NCI-H146 (cell line): ENCODE data around the gene FOXO1.

Source experiments
- DNase-seq: peaks from one replicate; lab custom pipeline; 2025; lab: John Stamatoyannopoulos, UW

Gene FOXO1

DNA sequence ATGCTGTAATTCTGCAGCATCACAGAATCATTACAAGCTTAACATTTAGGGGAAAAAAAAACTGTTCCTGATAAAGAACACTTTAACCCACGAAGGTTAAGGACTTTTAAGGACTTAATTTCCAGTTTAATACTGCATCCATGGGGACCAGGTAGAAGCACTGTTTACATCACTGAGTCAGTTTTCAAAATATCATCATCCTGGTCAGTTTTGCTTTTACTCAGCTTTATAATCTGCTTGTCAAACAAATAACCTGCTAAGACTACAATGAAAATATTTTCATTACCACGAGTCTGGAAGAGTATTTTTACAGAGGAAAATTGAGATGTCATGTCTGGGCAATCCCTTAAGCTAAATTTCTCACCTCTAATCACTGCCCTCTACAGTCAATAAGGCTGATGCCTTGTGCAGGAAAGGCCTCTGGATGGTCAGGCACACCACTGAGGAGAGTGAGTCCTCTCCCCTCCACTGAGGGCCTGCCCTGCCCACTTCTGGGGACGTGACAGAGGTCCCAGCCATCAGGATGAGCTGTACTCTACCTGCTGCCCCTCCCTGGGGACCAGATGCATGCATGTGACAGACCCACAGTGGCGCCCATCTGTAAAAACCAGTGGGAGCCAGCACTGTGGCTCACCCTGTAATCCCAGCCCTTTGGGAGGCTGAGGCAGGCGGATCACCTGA lies 31.0 kb downstream of the FOXO1 start:
- no peak for DNase-seq

DNA sequence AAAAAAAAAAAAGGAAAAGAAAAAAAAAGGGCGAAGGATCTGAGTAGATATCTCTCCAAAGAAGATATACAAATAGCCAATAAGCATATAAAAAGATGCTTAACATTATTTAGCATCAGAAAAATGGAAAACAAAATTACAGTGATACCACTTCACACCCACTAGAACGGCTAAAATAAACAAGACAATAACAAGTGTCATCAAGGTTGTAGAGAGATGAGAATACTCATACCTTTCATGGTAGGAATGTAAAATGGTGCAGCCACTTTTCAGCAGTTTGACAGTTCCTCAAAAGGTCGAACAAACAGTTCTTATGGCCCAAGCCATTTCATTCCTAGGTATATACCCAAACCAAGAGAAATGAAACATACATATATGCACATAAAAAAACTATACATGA lies 33.5 kb downstream of the FOXO1 start:
- no peak for DNase-seq

DNA sequence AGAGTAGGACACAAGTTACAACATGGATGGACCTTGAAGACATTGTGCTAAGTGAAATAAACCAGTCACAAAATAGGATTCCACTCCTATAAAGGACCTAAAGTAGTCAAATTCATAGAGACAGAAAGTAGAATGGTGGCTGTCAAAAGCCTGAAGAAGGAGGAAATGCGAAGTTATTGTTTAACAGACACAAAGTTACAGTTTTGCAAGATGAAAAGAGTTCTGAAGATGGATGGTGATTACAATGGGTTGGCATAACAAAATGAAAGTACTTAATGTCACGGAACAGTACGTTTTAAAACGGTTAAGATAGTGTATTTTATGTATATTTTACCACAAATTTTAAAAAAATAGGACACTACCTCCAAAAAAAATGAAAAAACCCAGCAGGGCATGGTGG lies 34.8 kb downstream of the FOXO1 start:
- no peak for DNase-seq

DNA sequence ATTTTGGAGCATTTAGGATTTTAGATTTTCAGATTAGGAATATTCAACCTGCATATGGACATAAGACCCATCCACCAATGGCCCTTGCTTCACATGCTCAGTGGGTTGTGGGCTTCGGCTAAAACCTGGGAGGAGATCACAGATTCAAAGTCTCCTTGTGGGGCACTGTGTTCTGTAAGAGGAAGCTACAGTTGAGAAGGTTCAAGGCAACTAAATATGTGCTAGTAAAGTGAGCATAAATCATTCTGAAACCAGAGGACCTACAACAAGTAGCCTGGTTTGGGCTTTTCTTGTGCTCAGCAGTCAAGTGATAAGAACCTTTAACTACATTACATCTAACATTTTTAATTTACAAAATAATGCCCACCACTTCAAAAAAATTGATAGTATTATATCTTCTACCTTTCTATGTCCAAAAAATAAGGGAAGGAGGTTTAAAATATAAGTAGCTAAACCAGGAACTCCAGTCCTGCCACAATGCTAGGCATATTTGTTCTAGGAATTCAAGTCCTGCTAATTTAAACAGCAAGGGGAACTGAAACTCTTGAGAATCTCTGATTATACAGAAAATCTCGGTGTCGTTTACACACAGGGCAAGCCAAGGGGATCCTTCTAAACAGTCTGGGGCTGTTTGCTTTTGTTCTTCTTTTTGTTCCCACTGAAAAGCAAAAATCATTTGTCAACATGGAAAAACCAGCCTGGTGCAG lies 36.6 kb downstream of the FOXO1 start:
- DNase-seq = no peak

DNA sequence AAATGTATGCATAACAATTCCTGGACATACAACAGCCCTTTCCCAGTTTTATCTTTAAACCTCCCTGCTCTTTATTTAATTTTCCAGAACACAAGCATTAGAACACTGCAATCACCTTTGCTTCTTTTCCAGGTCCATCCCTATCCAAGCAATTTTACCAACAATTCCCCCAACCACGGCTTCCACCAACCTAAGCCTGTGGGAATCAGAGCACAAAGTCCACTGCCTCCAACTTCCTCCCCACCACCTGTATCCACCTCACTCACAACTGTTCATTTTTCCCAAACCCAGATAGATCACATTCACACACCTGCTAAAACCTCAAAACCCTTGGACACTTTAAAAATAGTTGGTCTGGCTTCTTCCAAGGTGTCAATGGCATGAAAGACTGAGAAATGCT lies 39.5 kb downstream of the FOXO1 start:
- DNase-seq = no peak

DNA sequence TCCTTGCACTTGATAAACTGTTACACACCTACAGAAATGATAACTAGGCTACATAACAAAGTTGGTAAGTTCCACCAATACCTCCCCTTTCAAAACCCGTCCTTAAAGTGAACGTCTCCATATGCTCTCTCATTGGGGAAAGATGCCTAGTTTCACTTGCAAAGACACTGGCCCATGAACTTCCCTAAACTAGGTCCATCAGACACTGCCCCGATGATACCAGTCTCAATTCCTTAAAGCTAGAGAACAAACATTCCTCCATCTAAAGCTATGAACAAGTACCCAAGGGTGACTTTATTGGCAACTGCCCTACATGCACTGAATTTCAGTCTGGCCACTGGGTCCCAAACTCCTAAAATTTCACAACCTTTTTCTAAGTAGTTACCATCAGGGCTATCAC lies 39.9 kb downstream of the FOXO1 start:
- DNase-seq = no peak

DNA sequence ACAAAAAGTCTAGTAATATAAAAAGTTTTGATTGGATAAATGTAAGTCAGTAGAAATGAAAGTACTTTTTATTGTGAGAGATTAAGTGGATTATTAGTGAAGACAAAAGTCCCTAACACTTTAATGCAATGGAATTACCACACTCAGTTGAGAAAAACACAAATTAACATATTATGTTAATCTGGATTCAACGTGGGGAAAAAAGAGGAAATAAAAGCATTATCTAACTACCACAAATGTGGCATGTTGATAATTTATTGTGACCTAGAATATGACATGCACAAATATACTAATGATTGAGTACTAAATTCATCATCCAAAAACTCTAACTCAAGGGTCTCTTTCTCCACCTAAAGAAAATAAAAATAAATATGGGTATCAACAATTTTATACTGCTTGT lies 41.5 kb downstream of the FOXO1 start:
- DNase-seq = no peak

DNA sequence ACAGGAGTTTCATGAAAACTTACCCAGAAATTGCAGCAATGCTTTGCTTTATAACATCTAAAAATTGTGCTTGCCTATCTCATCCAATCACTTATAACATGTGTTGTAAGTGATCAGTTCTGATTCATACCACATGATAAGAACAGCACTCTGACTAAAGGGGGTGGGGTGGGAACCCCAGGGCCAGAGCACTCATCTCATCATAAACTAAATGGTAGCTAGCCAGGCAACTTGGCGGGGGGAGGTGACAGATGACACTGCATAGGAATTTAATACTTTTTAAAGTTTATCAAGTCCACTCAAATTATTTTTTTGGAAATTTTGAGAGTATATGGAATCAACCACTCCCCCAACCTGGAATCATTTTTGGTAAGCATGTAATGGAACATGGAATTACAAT lies 42.1 kb downstream of the FOXO1 start:
- DNase-seq = no peak

DNA sequence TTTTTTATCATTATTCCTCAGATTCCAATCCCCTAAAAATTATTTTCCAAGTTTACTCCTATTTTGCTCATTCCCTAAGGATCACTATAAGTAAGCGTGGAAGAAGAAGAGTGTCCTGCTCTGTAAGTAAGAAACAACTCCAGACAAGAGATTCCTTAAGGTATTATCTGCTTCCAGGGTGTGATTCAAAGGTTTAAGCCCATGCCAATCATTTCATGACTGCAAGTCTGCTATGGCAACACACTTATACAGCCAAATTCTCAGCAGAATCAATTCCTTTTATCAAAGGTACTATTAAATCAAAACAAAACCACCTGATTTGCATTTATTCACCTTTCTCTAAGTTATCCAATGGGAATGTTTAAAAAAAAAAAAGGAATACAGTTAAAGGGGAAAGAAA lies 43.7 kb downstream of the FOXO1 start:
- no peak for DNase-seq

DNA sequence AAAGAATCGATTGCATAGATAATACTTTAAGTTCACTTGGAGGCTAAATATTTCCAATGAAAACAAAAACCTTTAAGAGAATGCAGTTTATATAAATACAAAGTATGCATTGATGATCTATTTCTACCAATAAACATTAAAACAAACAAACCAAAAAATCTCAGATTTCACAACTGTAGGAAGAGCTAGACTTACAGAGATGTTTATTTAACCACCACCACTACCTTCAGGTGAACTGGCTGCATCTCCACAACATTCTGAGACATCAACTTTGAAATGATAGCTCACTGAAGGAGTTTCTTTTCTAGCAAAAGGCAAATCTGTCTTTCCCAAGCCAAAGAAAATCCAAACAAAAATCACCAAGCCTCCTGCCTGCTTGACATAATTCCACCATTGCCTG lies 44.2 kb downstream of the FOXO1 start:
- no peak for DNase-seq

DNA sequence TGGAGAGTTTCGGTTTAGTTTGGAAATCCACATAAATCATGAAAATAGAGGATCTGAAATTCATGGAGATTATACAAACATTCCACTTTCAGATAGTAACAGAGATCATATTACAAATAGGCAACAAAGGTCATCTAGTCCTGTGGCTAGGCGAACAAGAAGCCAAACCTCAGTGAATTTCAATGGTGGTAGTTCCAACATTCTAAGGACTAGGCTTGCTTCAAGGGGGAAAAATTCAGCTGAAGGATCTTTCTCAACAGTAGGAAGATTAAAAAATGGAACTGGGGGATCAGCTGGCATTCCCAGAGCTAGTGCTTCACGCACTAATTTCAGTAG lies 47.0 kb downstream of the FOXO1 start:
- DNase-seq = no peak

DNA sequence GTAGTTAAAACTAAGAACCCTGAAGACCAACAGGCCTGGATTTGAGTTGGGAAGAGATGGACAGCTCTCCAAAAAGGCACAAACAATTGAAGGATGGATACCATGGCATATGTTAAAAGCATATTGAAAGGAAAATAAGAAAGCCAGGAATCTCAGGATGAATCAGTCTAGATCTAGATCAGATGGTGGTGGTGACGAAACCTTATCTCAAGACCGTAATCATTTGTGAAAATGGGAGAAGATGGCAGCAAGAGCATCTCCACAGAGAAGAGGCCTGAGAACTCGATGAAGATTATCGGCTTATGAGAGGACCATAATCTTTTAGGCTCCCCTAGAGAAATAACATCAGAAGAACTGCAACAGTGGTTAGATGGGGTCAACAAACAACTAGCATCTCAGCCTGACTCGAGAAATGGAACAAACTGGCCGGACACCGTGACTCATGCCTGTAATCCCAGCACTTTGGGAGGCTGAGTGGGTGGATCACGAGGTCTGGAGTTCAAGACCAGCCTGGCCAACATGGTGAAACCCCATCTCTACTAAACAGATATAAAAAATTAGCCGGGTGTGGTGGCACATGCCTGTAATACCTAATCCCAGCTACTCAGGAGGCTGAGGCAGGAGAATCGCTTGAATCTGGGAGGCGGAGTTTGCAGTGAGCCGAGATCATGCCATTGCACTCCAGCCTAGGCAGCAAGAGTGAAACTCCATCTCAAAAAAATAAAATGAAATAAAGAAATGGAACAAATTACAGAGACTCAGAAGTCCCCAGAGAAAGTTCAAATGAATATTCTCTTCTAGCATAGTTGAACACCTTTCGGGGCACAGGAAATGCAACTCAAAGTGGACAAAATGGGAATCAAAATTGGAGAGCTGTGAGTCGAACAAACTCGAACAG lies 47.6 kb downstream of the FOXO1 start:
- DNase-seq = no peak

DNA sequence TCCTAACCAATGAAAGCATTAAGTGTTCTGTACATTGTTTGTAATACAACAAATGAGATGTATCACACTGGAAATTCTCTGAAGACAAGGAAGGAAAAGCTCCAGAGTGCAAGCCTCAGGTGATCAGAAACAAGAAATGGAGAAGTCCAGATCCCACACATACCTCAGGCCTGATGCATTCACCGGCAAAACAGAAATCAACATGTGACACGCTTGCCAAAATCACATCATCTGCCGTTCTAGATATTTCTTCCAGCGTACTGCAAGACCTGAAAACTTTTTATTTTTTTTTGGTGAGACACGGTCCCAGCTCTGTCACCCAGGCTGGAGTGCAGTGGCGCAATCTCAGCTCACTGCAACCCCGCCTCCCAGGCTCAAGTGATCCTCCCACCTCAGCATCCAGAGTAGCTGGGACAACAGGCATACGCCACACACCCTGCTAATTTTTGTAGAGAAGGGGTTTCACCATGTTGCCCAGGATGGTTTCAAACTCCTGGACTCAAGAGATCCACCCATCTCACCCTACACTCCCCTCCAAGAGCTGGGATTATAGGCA lies 48.6 kb downstream of the FOXO1 start:
- no peak for DNase-seq

DNA sequence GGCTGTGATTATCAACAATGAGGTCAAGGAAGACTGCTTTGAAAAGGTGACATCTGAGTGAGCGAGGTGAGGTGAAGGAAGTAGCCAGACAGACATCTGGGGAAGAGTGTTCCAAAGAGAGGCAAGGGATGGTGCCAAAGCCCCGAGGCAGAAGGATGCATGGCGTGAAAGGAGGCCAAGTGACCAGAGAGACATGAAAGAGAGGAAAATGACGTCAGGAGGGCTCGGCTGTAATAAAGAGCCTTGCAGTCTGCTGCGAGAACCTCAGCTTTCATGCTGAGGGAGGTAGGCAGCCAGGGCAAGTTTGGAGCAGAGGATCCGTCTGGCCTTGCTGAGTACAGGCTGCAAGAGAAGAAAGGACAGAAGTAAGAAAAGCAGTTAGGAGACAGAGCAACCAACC lies 50.8 kb downstream of the FOXO1 start:
- DNase-seq = no peak

DNA sequence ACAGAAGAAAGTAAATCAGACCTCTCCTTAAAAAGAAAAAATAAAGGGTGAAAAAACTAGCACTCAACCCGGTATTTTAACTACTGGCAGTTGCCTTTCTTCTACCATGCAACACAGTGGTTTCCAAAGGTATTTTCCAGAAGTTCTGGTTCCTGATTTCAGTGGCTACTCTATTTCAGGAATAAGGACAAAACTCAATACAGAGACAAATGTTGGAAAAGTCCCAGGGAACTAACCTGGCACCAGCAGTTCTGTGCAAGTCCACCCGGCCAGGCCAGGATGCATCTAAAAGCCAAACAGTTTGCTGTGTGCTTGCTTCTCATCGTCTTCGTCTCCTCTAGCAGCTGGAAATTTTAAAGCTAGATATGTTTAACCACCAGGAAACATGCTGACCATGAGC lies 52.5 kb downstream of the FOXO1 start:
- no peak for DNase-seq

DNA sequence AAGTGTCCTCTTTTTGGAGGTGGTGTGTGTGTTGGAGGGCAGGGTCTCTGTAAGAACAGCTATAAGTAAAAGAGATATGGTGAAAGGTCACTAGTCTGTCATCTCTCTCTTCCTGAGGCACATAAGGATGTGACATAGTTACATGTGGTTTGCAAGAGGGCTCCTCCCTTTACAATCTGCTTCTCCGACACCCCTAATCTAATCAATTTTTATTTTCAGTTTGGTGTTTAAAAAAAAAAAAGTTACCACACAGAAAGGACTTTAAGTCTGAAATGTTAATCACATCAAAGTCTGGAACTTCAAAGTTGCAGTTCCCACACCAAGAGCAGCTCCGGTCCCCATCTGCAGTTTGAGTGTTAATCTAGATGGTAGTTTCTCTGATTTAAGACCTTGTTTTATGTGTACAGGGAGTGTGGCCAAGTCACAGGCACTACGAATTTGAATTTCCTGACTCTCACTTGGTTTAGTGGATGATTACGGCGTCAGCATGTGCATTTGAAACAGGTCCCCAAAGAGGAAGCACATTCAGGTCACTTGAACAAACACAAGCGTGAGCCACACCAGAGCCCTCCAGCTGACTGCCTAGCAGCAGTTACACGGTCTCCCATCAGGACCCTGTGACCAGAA lies 53.1 kb downstream of the FOXO1 start:
- DNase-seq = no peak

DNA sequence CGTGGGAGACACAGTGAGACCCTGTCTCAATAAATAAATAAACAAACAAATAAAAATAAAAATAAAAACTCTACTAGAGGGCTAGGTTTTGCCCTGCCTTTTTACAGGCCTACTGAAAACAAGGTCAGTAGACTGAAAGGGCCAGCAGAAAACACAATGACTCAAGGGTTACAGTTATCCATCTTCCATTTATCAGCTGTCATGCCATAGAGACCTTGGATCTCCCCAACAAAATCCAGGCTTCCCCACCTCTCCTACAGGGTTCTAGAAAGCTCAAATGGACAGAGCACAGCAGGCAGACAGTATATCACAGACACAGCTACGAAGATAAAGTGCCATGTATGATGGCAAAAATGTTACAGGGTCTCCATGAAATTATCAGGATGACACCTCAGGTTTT lies 54.4 kb downstream of the FOXO1 start:
- DNase-seq = no peak

DNA sequence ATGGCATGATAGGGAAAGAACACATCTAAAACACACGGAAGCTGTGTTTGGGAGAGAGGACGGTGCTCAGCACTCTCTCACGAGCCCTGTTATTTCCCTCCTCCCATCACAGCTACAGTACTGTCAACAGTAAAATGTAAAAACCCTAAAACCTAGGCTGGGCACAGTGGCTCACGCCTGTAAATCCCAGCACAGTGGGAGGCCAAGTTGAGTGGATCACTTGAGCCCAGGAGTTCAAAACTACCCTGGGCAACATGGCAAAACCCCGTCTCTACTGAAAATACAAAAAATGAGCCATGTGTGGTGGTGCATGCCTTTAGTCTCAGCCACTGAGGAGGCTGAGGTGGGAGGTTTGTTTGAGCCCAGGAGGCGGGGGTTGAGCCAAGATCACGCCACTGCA lies 54.8 kb downstream of the FOXO1 start:
- no peak for DNase-seq

DNA sequence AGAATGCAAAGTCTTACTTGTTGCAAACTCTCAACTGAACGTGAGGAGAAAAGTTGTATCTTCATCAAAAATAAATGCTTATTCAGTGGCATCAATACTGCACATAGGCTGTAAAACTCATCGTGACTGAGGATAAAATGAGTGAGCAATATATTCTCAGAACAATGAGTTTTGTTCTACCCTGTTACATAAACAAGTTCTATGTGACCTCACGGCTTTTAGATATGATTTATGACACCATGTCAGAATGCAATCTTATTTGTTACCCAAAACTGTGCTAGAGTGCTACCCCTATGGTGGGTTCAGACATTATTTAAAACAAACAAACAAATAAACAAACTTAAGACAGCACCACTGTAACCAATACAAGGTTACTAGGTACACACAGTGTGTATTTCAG lies 55.4 kb downstream of the FOXO1 start:
- DNase-seq = no peak

DNA sequence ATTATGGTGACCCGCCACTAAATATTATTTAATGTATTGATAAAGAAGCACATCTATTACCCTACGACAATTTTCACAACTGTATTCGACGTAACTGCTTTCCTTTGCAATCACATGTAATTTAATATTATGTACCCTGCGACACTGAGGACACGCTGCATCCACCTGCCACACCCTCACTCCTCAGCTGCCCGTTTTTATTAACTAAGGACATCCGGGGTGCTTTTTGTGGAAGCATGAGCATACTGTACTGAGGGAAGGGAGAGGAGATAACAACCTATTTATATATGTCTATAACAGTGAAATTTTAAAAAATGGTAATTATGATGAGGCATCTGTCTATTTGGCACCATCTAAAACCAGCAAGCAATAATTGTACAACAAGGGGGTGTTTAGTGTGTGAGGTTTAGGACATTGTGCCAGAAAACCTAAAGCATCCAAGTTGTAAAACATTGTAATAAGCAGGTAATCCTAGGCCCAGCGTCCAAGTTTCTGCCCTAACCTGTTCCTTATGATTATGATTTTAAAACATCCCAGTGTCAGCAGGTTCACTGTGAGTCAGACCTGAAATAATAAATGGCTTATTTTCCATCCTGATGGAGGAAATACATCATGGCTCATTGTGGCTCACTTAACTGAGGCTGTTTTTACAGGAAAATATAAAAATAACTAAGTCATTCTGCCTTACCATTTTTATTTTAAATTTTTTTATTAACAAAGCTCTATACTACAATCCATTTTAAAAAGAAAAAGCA lies 56.3 kb downstream of the FOXO1 start:
- DNase-seq = no peak

DNA sequence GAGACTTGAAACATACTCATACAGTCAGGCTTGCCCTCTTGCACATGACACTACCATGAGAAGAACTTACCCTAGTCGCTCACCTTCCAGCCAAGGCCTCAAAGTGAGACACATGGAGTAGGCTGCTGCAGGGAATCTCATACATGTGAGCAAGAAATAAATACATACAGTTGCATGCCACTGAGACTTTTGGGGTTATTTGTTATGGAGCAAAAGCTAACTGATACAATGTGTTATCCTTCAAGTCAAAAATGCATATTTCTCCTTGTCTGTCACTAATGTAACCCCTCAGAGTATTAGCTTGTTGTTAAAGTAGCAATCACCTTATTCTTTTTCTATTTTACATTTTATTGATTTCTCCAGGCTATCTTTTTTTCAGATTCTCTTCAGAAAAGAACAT lies 58.1 kb downstream of the FOXO1 start:
- no peak for DNase-seq

DNA sequence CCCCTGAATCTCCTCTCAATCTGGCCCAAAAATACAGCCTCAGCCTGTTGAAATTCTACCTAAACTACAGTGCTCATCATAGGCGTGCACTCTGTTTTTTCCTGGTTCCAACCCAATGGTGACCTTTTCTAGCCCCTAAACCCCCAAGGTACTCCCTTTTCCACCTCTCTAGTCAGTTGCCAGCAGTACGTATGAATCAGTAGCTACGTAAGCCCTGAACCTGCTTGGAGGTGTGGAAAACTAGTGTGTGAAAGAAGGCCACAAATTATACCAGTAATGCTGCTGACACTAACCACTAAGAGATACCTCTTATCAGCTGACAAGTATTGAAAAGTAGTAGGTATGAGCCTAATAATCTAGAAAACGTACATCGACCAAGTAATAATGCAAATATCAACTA lies 60.9 kb downstream of the FOXO1 start:
- no peak for DNase-seq
